ENCODE measurements around the gene DDTL. TPM values are rescaled to one million over a fixed set of nuclear protein-coding genes. Genes with fewer than 3 reads are reported as not detected.

Gene DDTL
- total and polyA plus RNA-seq, 2 of the 8 experiments (the other 6 are each of a cell fraction or from before 2014, with no cell fraction given): 2.1 to 3.1 TPM

GRCh38 chr22:24002272-24002671 lies 35.6 kb downstream of the DDTL start (continued):
- TF ChIP-seq CTBP2 (IDR thresholded peaks at IDR 0.05; ENCODE audit: borderline replicate concordance, insufficient read depth, insufficient read length, low read length) (no peak), TAF7 (optimal IDR thresholded peaks at IDR 0.05; ENCODE audit: borderline replicate concordance, low read depth, low read length) (no peak), FOSL1 (IDR thresholded peaks at IDR 0.05; ENCODE audit: insufficient read depth, low read depth, low read length) (no peak)

Measured in H1 (cell line).